ENCODE data around the gene CAMTA1.
"Not testable (repeated sequence)": the region's sequence is repeated elsewhere in the genome, so short reads cannot be mapped to it uniquely, and the experiment has no call there.

CAMTA1 gene

DNA sequence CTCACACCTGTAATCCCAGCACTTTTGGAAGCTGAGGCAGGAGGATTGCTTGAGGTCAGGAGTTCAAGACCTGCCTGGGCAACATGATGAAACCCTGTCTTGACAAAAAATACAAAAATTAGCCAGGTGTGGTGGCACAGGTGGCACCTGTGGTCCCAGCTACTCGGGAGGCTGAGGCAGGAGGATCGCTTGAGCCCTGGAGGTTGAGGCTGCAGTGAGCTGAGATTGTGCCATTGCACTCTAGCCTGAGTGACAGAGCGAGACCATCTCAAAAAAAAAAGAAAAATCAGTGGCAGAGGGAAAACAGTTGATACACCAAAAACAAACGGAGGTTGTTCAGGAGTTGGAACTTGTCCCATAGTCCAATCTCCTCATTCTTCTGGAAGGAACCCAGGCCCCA lies 904.1 kb downstream of the CAMTA1 start:
- not testable (repeated sequence) for H3K9ac ChIP-seq (ENCODE audit: low read length); H3K4me3 ChIP-seq (ENCODE audit: low read length); H3K4me1 ChIP-seq (ENCODE audit: control insufficient read depth, low read depth, low read length); H3K36me3 ChIP-seq (ENCODE audit: control insufficient read depth, low read depth, low read length); H3K9me3 ChIP-seq (ENCODE audit: control insufficient read depth, low read depth, low read length); H3K27me3 ChIP-seq (ENCODE audit: control insufficient read depth, insufficient read depth, low read length); H3K27ac ChIP-seq (ENCODE audit: low read length)

- Histone ChIP-seq H3K9me3 (ENCODE audit: control insufficient read depth, low read depth, low read length) (peaks cover 9% of the 10 kb centered on the region), H3K4me1 (ENCODE audit: control insufficient read depth, low read depth, low read length) (no peaks in the 10 kb centered on the region), H3K9ac (ENCODE audit: low read length) (no peak overlapping the region)
These were observed 904.8 kb downstream of the CAMTA1 start for GRCh38 chr1:7690076-7690475.

DNA sequence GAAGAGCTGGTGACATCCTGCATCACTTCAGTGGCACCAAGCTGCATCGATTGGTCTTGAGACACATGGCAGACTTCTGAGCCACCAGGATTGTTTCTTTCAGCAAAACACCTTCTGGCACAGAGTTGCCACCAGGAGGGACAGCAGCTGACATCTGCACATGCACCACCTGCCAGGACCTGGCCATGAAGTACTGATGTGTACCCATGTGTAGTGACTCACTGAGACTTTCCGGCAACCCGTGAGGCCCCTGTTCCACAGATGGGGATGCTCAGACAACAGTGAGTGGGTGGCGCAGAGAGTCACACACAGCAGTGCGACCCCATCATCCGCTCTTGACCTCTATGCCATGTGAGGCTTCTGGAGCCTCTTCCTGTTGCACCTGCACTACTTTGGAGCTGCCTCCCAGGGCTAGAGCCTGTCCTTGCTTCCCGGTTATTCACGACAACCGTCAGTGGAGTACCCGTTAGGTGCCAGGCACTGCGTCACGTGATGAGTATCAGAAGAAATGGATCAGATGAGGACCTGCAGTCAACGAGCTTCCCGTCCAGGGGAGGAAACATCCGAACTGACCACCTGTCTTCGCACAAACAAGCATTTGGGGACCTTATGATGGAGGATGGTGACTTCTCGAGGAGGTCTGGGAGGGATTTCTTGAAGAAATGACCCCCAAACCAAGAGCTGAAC lies 905.4 kb downstream of the CAMTA1 start:
- Histone ChIP-seq H3K9ac (ENCODE audit: low read length) (no peak overlapping the region), H3K4me1 (ENCODE audit: control insufficient read depth, low read depth, low read length) (no peaks in the 10 kb centered on the region), H3K36me3 (ENCODE audit: control insufficient read depth, low read depth, low read length) (no peaks in the 10 kb centered on the region), H3K9me3 (ENCODE audit: control insufficient read depth, low read depth, low read length) (peaks cover 9% of the 10 kb centered on the region), H3K27me3 (ENCODE audit: control insufficient read depth, insufficient read depth, low read length) (no peaks in the 10 kb centered on the region), H3K27ac (ENCODE audit: low read length) (no peak overlapping the region), H3K4me3 (ENCODE audit: low read length) (no peak overlapping the region)

More at GRCh38 chr1:7690076-7690475, 904.8 kb downstream of the CAMTA1 start:
- H3K4me3 ChIP-seq (ENCODE audit: low read length), result no peak overlapping the region
- H3K27me3 ChIP-seq (ENCODE audit: control insufficient read depth, insufficient read depth, low read length), result no peaks in the 10 kb centered on the region
- no peak overlapping the region for H3K27ac ChIP-seq (ENCODE audit: low read length)
- no peaks in the 10 kb centered on the region for H3K36me3 ChIP-seq (ENCODE audit: control insufficient read depth, low read depth, low read length)

GRCh38 chr1:7691576-7691975 lies 906.3 kb downstream of the CAMTA1 start:
- no peak overlapping the region for H3K4me3 ChIP-seq (ENCODE audit: low read length)
- H3K27me3 ChIP-seq (ENCODE audit: control insufficient read depth, insufficient read depth, low read length), result no peaks in the 10 kb centered on the region
- H3K9me3 ChIP-seq (ENCODE audit: control insufficient read depth, low read depth, low read length), result peaks cover 9% of the 10 kb centered on the region

GRCh38 chr1:7692005-7692404 lies 906.8 kb downstream of the CAMTA1 start:
- H3K9ac ChIP-seq (ENCODE audit: low read length), result no peak overlapping the region
- H3K4me1 ChIP-seq (ENCODE audit: control insufficient read depth, low read depth, low read length), result no peaks in the 10 kb centered on the region
- no peak overlapping the region for H3K27ac ChIP-seq (ENCODE audit: low read length)
- H3K27me3 ChIP-seq (ENCODE audit: control insufficient read depth, insufficient read depth, low read length), result no peaks in the 10 kb centered on the region
- H3K4me3 ChIP-seq (ENCODE audit: low read length), result no peak overlapping the region
- no peaks in the 10 kb centered on the region for H3K36me3 ChIP-seq (ENCODE audit: control insufficient read depth, low read depth, low read length)
- H3K9me3 ChIP-seq (ENCODE audit: control insufficient read depth, low read depth, low read length), result peaks cover 9% of the 10 kb centered on the region

More at GRCh38 chr1:7691576-7691975, 906.3 kb downstream of the CAMTA1 start:
- no peaks in the 10 kb centered on the region for H3K4me1 ChIP-seq (ENCODE audit: control insufficient read depth, low read depth, low read length)
- H3K27ac ChIP-seq (ENCODE audit: low read length), result no peak overlapping the region
- no peak overlapping the region for H3K9ac ChIP-seq (ENCODE audit: low read length)
- H3K36me3 ChIP-seq (ENCODE audit: control insufficient read depth, low read depth, low read length), result no peaks in the 10 kb centered on the region

DNA sequence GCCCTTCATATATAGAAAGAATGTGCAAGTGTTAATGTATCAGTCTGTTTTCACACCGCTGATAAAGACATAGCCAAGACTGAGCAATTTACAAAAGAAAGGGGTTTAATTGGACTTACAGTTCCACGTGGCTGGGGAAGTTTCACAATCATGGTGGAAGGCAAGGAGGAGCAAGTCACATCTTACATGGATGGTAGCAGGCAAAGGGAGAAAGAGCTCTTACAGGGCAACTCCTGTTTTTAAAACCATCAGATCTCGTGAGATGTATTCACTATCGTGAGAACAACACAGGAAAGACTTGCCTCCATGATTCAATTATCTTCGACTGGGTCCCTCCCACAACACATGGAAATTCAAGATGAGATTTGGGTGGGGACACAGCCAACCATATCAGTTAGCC lies 907.8 kb downstream of the CAMTA1 start:
- not testable (repeated sequence) for H3K4me3 ChIP-seq (ENCODE audit: low read length); H3K36me3 ChIP-seq (ENCODE audit: control insufficient read depth, low read depth, low read length); H3K27me3 ChIP-seq (ENCODE audit: control insufficient read depth, insufficient read depth, low read length)

GRCh38 chr1:7693662-7694061 lies 908.4 kb downstream of the CAMTA1 start:
- H3K9me3 ChIP-seq (ENCODE audit: control insufficient read depth, low read depth, low read length), result peaks cover 9% of the 10 kb centered on the region
- H3K36me3 ChIP-seq (ENCODE audit: control insufficient read depth, low read depth, low read length), result no peaks in the 10 kb centered on the region
- H3K4me1 ChIP-seq (ENCODE audit: control insufficient read depth, low read depth, low read length), result no peaks in the 10 kb centered on the region
- H3K27ac ChIP-seq (ENCODE audit: low read length), result no peak overlapping the region
- H3K9ac ChIP-seq (ENCODE audit: low read length), result no peak overlapping the region
- H3K4me3 ChIP-seq (ENCODE audit: low read length), result no peak overlapping the region
- no peaks in the 10 kb centered on the region for H3K27me3 ChIP-seq (ENCODE audit: control insufficient read depth, insufficient read depth, low read length)

More for the DNA sequence above, 907.8 kb downstream of the CAMTA1 start:
- not testable (repeated sequence) for H3K9ac ChIP-seq (ENCODE audit: low read length); H3K4me1 ChIP-seq (ENCODE audit: control insufficient read depth, low read depth, low read length); H3K9me3 ChIP-seq (ENCODE audit: control insufficient read depth, low read depth, low read length); H3K27ac ChIP-seq (ENCODE audit: low read length)

DNA sequence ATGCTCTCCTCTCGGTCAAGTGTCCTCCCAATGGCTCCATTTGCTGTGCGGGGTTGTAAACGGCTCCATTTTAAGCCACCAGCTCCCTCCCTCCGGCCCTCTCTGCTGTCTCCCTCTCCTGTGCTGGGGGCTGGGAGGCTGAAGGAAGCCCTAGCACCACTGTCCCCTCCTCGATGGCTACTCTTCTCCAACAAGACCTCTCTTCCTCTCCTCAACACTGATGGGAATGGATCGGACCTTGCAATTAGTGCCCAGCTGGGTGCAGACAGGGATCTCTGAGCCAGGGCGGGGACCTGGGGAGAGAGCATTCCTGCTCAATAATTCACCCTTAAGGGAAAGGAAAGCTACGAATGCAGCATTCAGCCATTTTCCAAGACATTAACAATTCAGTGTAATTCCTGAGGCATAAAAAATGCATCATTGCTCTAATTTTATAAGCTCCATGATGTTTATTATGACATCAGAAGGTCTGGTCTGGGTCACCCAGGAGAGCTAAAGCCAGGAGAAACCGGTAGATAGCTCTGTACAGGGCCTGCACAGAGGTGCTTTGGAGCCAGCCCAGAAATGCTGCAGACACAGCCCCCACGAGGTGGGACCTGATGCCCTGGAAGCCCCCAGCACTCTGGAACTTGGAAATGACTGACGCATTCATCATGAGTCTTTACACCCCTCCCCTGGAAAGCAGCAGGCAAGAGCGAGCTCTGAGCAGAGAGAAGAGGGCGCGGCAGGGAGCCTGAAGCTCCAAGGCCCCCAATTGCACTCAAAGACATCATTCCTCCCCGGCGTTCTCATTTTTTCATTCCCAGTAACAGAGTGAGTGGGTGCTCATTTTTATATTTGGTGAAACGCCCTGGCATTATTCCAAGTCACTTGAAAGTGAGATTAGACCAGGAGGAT lies 909.6 kb downstream of the CAMTA1 start:
- Histone ChIP-seq H3K36me3 (ENCODE audit: control insufficient read depth, low read depth, low read length) (no peaks in the 10 kb centered on the region), H3K9me3 (ENCODE audit: control insufficient read depth, low read depth, low read length) (peaks cover 9% of the 10 kb centered on the region), H3K4me1 (ENCODE audit: control insufficient read depth, low read depth, low read length) (no peaks in the 10 kb centered on the region), H3K9ac (ENCODE audit: low read length) (no peak overlapping the region), H3K4me3 (ENCODE audit: low read length) (no peak overlapping the region), H3K27ac (ENCODE audit: low read length) (no peak overlapping the region), H3K27me3 (ENCODE audit: control insufficient read depth, insufficient read depth, low read length) (no peaks in the 10 kb centered on the region)

- Histone ChIP-seq H3K27ac (ENCODE audit: low read length) (no peak overlapping the region), H3K4me1 (ENCODE audit: control insufficient read depth, low read depth, low read length) (no peaks in the 10 kb centered on the region), H3K4me3 (ENCODE audit: low read length) (no peak overlapping the region), H3K9ac (ENCODE audit: low read length) (no peak overlapping the region), H3K27me3 (ENCODE audit: control insufficient read depth, insufficient read depth, low read length) (peaks cover 4% of the 10 kb centered on the region), H3K36me3 (ENCODE audit: control insufficient read depth, low read depth, low read length) (no peaks in the 10 kb centered on the region), H3K9me3 (ENCODE audit: control insufficient read depth, low read depth, low read length) (peaks cover 9% of the 10 kb centered on the region)
These were observed 910.4 kb downstream of the CAMTA1 start for GRCh38 chr1:7695497-7696117.

- Histone ChIP-seq H3K9ac (ENCODE audit: low read length) (no peak overlapping the region), H3K9me3 (ENCODE audit: control insufficient read depth, low read depth, low read length) (peaks cover 4% of the 10 kb centered on the region), H3K4me3 (ENCODE audit: low read length) (no peak overlapping the region), H3K27ac (ENCODE audit: low read length) (no peak overlapping the region), H3K4me1 (ENCODE audit: control insufficient read depth, low read depth, low read length) (peaks cover 11% of the 10 kb centered on the region), H3K36me3 (ENCODE audit: control insufficient read depth, low read depth, low read length) (no peaks in the 10 kb centered on the region), H3K27me3 (ENCODE audit: control insufficient read depth, insufficient read depth, low read length) (peaks cover 33% of the 10 kb centered on the region)
These were observed 913.4 kb downstream of the CAMTA1 start for GRCh38 chr1:7698641-7699040.

DNA sequence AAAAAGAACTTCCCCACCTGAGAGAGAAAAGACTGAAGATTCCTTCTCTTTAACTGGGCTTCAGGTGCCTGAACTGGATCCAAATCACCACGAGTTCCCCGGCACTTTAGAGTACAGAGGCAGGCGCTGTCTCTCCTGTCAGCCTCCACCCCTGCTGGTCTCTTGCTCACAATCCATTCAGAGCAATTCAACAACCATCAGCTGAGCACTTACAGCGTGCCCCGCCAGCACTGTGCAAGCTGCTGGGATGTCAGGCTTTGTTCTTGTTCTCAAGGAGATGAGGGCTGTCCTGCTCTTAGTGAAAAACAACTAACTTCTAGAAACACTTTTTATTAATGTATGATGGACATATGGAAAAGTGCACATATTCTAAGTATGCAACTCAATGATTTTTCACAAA lies 917.1 kb downstream of the CAMTA1 start:
- Histone ChIP-seq H3K27me3 (ENCODE audit: control insufficient read depth, insufficient read depth, low read length) (peaks cover 53% of the 10 kb centered on the region), H3K36me3 (ENCODE audit: control insufficient read depth, low read depth, low read length) (no peaks in the 10 kb centered on the region), H3K4me1 (ENCODE audit: control insufficient read depth, low read depth, low read length) (peaks cover 11% of the 10 kb centered on the region), H3K9me3 (ENCODE audit: control insufficient read depth, low read depth, low read length) (no peaks in the 10 kb centered on the region), H3K4me3 (ENCODE audit: low read length) (no peak overlapping the region), H3K27ac (ENCODE audit: low read length) (no peak overlapping the region), H3K9ac (ENCODE audit: low read length) (no peak overlapping the region)
